ENCODE measurements around the gene EME2. TPM values are rescaled to one million over a fixed set of nuclear protein-coding genes. Genes with fewer than 3 reads are reported as not detected.

The EME2 gene
- total RNA-seq, 4 donors from 2014 or later: 5.5 to 10.4 (median 6.5) TPM

DNA sequence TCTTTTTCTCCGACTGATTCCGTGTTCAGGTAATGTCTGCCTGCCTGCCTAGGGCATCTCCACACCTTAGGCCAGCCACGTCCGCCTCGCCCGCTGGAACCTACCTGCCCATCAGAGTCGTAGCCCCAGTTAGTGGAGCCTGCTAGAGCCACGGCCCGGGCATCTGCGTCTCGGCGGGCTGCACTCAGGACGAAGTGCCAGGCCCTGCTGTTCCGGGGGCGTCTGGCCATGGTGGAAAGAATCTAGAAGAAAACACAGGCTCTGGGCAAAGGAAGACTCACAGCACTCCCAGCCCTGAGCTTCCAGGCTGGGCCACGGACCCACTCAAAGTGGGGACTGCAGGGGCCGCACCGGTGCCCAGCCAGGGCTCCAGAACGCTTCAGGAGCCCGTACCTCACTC lies 8.6 kb downstream of the EME2 start:
- DNase-seq (ENCODE audit: extremely low spot score): no peak
- TF ChIP-seq CTCF (IDR thresholded peaks at IDR 0.05): no peak
- no peak for TF ChIP-seq POLR2AphosphoS5 (IDR thresholded peaks at IDR 0.05)
- no peak for TF ChIP-seq POLR2A (IDR thresholded peaks at IDR 0.05; ENCODE audit: low read depth)
- TF ChIP-seq EP300 (IDR thresholded peaks at IDR 0.05): no peak
- peak overlapping the region; percentile 87 to 99 (median 90) for H3K27ac ChIP-seq (replicated peaks in 1 of 4)
- intact Hi-C loops (cut with DNase I): no loop called here
- WGBS: 71% methylated on average over 14 of the region's 20 CpGs
- peaks cover 30 to 66% (median 56%) of the 10 kb centered on the region in 4 donors for H3K4me1 ChIP-seq
- H3K4me3 ChIP-seq: peak overlapping the region; percentile 92 to 99 (median 96)
- H3K27me3 ChIP-seq: no peaks in the 10 kb centered on the region
- no peaks in the 10 kb centered on the region for H3K9me3 ChIP-seq
- peaks cover 20 to 63% (median 61%) of the 10 kb centered on the region in 4 donors for H3K36me3 ChIP-seq

DNA sequence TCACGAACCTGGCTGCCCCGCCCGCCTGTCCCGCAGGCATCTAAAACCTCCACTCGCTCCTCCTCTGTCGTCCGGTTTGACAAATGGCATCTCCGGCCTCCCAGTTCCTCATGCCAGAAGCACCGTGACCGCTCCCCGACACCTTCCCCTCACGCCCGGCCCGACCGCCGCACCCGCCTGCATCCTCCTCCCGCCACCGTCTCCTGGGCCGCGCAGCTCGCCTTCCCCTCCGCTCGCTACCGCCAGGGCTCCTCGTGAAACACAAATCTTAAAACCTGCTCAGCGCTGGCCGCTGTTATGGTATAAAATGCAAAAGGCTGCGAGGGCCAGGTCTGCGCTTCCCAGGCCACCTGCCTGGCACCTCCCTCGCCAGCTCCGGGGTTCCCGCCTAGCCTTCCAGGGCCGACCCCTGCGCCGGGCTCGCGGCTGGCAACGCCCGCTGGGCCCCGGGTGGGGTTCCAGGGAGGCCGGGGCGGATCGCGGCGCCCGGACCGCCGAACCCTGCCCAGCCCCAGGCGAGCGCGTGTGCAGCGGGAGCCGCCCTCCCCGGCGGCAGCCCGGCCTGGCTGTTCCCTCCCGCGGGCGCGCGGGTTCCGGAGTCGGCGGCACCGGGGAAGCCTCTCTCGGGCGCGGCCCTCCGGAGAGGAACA lies 9.3 kb downstream of the EME2 start:
- H3K4me3 ChIP-seq: peak overlapping the region; percentile 92 to 99 (median 96)
- no peak for TF ChIP-seq EP300 (IDR thresholded peaks at IDR 0.05)
- peak in 1 of 3 experiments; percentile 25 for TF ChIP-seq CTCF (IDR thresholded peaks at IDR 0.05)
- peak overlapping the region; percentile 87 to 99 (median 90) for H3K27ac ChIP-seq (replicated peaks in 1 of 4)
- H3K27me3 ChIP-seq: no peaks in the 10 kb centered on the region
- H3K4me1 ChIP-seq: peaks cover 30 to 72% (median 55%) of the 10 kb centered on the region in 4 donors
- no peaks in the 10 kb centered on the region for H3K9me3 ChIP-seq
- intact Hi-C loops (cut with DNase I): loop anchor here (1.0 kb wide), 1 partner anchor 9 kb away; the partner anchor contains the start of gene MRPS34
- peaks cover 15 to 63% (median 61%) of the 10 kb centered on the region in 4 donors for H3K36me3 ChIP-seq
- WGBS: 2% methylated on average over 20 of the region's 70 CpGs
- DNase-seq (ENCODE audit: extremely low spot score): no peak

GRCh38 chr16:1782408-1783264 lies 10.0 kb downstream of the EME2 start, which contains the start of the genes NUBP2 and SPSB3:
Gene NUBP2, plus strand, starts transcription at chr16:1782960. Its CDS starts 61 bp downstream, at chr16:1783021.
Gene SPSB3, minus strand, starts transcription at chr16:1782571. Its CDS starts 1,088 bp downstream, at chr16:1781483.
- peaks cover 10 to 63% (median 61%) of the 10 kb centered on the region in 4 donors for H3K36me3 ChIP-seq
- TF ChIP-seq POLR2A (IDR thresholded peaks at IDR 0.05; ENCODE audit: low read depth) (no peak), CTCF (IDR thresholded peaks at IDR 0.05) (peak in 2 of 3 experiments; percentile 12 to 14), EP300 (IDR thresholded peaks at IDR 0.05) (no peak), POLR2AphosphoS5 (IDR thresholded peaks at IDR 0.05) (peak; percentile 85 to 89)
- H3K4me3 ChIP-seq: peak within 1 kb of the TSS; percentile 92 to 99 (median 96)
- peak; percentile 100 for DNase-seq (ENCODE audit: extremely low spot score)
- H3K27me3 ChIP-seq: no peaks in the 10 kb centered on the region
- peaks cover 30 to 76% (median 55%) of the 10 kb centered on the region in 4 donors for H3K4me1 ChIP-seq
- H3K27ac ChIP-seq (replicated peaks in 1 of 4): peak within 1 kb of the TSS; percentile 87 to 99 (median 90)
- intact Hi-C loops (cut with DNase I): loop anchor here (1.0 kb wide), 1 partner anchor 9 kb away; the partner anchor contains the start of gene MRPS34
- no peaks in the 10 kb centered on the region for H3K9me3 ChIP-seq
- no CpG with 5 or more reads among the region's 102 CpGs for WGBS

- WGBS: 89% methylated on average over 14 of the region's 26 CpGs
- Histone ChIP-seq H3K4me3 (no peak overlapping the region), H3K27me3 (no peaks in the 10 kb centered on the region), H3K36me3 (peaks cover 15 to 64% (median 62%) of the 10 kb centered on the region in 4 donors), H3K9me3 (no peaks in the 10 kb centered on the region), H3K27ac (replicated peaks in 1 of 4) (no peak overlapping the region), H3K4me1 (peaks cover 26 to 62% (median 43%) of the 10 kb centered on the region in 4 donors)
- no peak for DNase-seq (ENCODE audit: extremely low spot score)
- TF ChIP-seq POLR2AphosphoS5 (IDR thresholded peaks at IDR 0.05) (no peak), POLR2A (IDR thresholded peaks at IDR 0.05; ENCODE audit: low read depth) (no peak), CTCF (IDR thresholded peaks at IDR 0.05) (no peak), EP300 (IDR thresholded peaks at IDR 0.05) (no peak)
- intact Hi-C loops (cut with DNase I): loop anchor here (5.0 kb wide), 1 partner anchor 37 kb away; no protein-coding TSS in a partner anchor
Measured at GRCh38 chr16:1784977-1785845, 12.6 kb downstream of the EME2 start.
